Measurements from ENCODE around the gene TUBB2A. TPM values are rescaled to one million over a fixed set of nuclear protein-coding genes. Genes with fewer than 3 reads are reported as not detected.

Gene TUBB2A
- total RNA-seq, 1 donor from 2014 or later: 401 TPM

- H3K4me3 ChIP-seq (ENCODE audit: insufficient read depth, low read depth, low read length): no peak overlapping the region
- TF ChIP-seq EZH2 (IDR thresholded peaks at IDR 0.05; ENCODE audit: insufficient read depth, low read length) (no peak), CTCF (IDR thresholded peaks at IDR 0.05; ENCODE audit: insufficient read depth, low read depth, low read length) (no peak)
- Mint-ChIP-seq H3K27ac (ENCODE audit: unreplicated experiment) (no peak overlapping the region), H3K4me3 (ENCODE audit: unreplicated experiment) (no peak overlapping the region), H3K4me1 (ENCODE audit: low read depth, unreplicated experiment) (peaks cover 6% of the 10 kb centered on the region), H3K27me3 (ENCODE audit: low read depth, unreplicated experiment) (peaks cover 10% of the 10 kb centered on the region), H3K36me3 (ENCODE audit: low read depth, unreplicated experiment) (peaks cover 2% of the 10 kb centered on the region), H3K9me3 (ENCODE audit: unreplicated experiment) (peaks cover 7% of the 10 kb centered on the region)
- H4K20me1 ChIP-seq (ENCODE audit: insufficient read depth, low read length): no peaks in the 10 kb centered on the region
- H3K79me2 ChIP-seq (ENCODE audit: insufficient read depth, low read length): no peaks in the 10 kb centered on the region
- H3K4me2 ChIP-seq (ENCODE audit: low read length): no peak overlapping the region
- DNase-seq (ENCODE audit: low read depth) (no peak), FAIRE-seq (no peak)
- no peaks in the 10 kb centered on the region for H3K36me3 ChIP-seq (ENCODE audit: insufficient read depth, low read length)
- peaks cover under 1% of the 10 kb centered on the region for H3K4me1 ChIP-seq (ENCODE audit: insufficient read depth, low read length)
- no peak overlapping the region for H2AFZ ChIP-seq (ENCODE audit: low read depth, low read length)
- no peaks in the 10 kb centered on the region for H3K9me3 ChIP-seq (ENCODE audit: insufficient read depth, low read depth, low read length)
- no peak overlapping the region for H3K9ac ChIP-seq (ENCODE audit: low read length)
- H3K27me3 ChIP-seq (ENCODE audit: insufficient read depth, low read length): peaks cover 4% of the 10 kb centered on the region
- no peak overlapping the region for H3K27ac ChIP-seq (ENCODE audit: low read depth, low read length)
These were observed 30.9 kb upstream of the TUBB2A start for GRCh38 chr6:3188262-3188661.

GRCh38 chr6:3186974-3187382 lies 29.6 kb upstream of the TUBB2A start:
- H3K36me3 Mint-ChIP-seq (ENCODE audit: low read depth, unreplicated experiment): peaks cover 2% of the 10 kb centered on the region
- Histone ChIP-seq H3K36me3 (ENCODE audit: insufficient read depth, low read length) (no peaks in the 10 kb centered on the region), H3K9ac (ENCODE audit: low read length) (no peak overlapping the region), H3K4me1 (ENCODE audit: insufficient read depth, low read length) (no peaks in the 10 kb centered on the region), H3K79me2 (ENCODE audit: insufficient read depth, low read length) (no peaks in the 10 kb centered on the region), H3K4me2 (ENCODE audit: low read length) (no peak overlapping the region), H3K27ac (ENCODE audit: low read depth, low read length) (no peak overlapping the region), H3K4me3 (ENCODE audit: insufficient read depth, low read depth, low read length) (no peak overlapping the region), H3K27me3 (ENCODE audit: insufficient read depth, low read length) (peaks cover 4% of the 10 kb centered on the region), H2AFZ (ENCODE audit: low read depth, low read length) (no peak overlapping the region), H4K20me1 (ENCODE audit: insufficient read depth, low read length) (no peaks in the 10 kb centered on the region), H3K9me3 (ENCODE audit: insufficient read depth, low read depth, low read length) (no peaks in the 10 kb centered on the region)
- no peak overlapping the region for H3K27ac Mint-ChIP-seq (ENCODE audit: unreplicated experiment)
- FAIRE-seq: no peak
- peaks cover 7% of the 10 kb centered on the region for H3K9me3 Mint-ChIP-seq (ENCODE audit: unreplicated experiment)
- peaks cover 10% of the 10 kb centered on the region for H3K27me3 Mint-ChIP-seq (ENCODE audit: low read depth, unreplicated experiment)
- TF ChIP-seq EZH2 (IDR thresholded peaks at IDR 0.05; ENCODE audit: insufficient read depth, low read length) (no peak), CTCF (IDR thresholded peaks at IDR 0.05; ENCODE audit: insufficient read depth, low read depth, low read length) (no peak)
- DNase-seq (ENCODE audit: low read depth): no peak
- no peak overlapping the region for H3K4me3 Mint-ChIP-seq (ENCODE audit: unreplicated experiment)
- H3K4me1 Mint-ChIP-seq (ENCODE audit: low read depth, unreplicated experiment): peaks cover 6% of the 10 kb centered on the region

GRCh38 chr6:3183066-3183465 lies 25.7 kb upstream of the TUBB2A start:
- no peak for FAIRE-seq

More at GRCh38 chr6:3183066-3183465, 25.7 kb upstream of the TUBB2A start:
- Mint-ChIP-seq H3K4me1 (ENCODE audit: low read depth, unreplicated experiment) (no peaks in the 10 kb centered on the region), H3K36me3 (ENCODE audit: low read depth, unreplicated experiment) (peaks cover 2% of the 10 kb centered on the region), H3K9me3 (ENCODE audit: unreplicated experiment) (peaks cover 7% of the 10 kb centered on the region), H3K4me3 (ENCODE audit: unreplicated experiment) (no peak overlapping the region), H3K27me3 (ENCODE audit: low read depth, unreplicated experiment) (peaks cover 13% of the 10 kb centered on the region), H3K27ac (ENCODE audit: unreplicated experiment) (no peak overlapping the region)
- Histone ChIP-seq H3K4me1 (ENCODE audit: insufficient read depth, low read length) (no peaks in the 10 kb centered on the region), H3K4me2 (ENCODE audit: low read length) (no peak overlapping the region), H3K4me3 (ENCODE audit: insufficient read depth, low read depth, low read length) (no peak overlapping the region), H3K9me3 (ENCODE audit: insufficient read depth, low read depth, low read length) (no peaks in the 10 kb centered on the region), H3K9ac (ENCODE audit: low read length) (no peak overlapping the region), H2AFZ (ENCODE audit: low read depth, low read length) (no peak overlapping the region), H4K20me1 (ENCODE audit: insufficient read depth, low read length) (no peaks in the 10 kb centered on the region), H3K36me3 (ENCODE audit: insufficient read depth, low read length) (no peaks in the 10 kb centered on the region), H3K79me2 (ENCODE audit: insufficient read depth, low read length) (no peaks in the 10 kb centered on the region), H3K27me3 (ENCODE audit: insufficient read depth, low read length) (peaks cover 4% of the 10 kb centered on the region), H3K27ac (ENCODE audit: low read depth, low read length) (no peak overlapping the region)
- no peak for DNase-seq (ENCODE audit: low read depth)
- TF ChIP-seq CTCF (IDR thresholded peaks at IDR 0.05; ENCODE audit: insufficient read depth, low read depth, low read length) (no peak), EZH2 (IDR thresholded peaks at IDR 0.05; ENCODE audit: insufficient read depth, low read length) (no peak)

Measured in astrocyte (in vitro differentiated cells and primary cell).